Measurements from ENCODE around the gene RPA1.

GRCh38 chr17:1943436-1943831 lies 113.6 kb downstream of the RPA1 start:
- TF ChIP-seq, protein P1, sequence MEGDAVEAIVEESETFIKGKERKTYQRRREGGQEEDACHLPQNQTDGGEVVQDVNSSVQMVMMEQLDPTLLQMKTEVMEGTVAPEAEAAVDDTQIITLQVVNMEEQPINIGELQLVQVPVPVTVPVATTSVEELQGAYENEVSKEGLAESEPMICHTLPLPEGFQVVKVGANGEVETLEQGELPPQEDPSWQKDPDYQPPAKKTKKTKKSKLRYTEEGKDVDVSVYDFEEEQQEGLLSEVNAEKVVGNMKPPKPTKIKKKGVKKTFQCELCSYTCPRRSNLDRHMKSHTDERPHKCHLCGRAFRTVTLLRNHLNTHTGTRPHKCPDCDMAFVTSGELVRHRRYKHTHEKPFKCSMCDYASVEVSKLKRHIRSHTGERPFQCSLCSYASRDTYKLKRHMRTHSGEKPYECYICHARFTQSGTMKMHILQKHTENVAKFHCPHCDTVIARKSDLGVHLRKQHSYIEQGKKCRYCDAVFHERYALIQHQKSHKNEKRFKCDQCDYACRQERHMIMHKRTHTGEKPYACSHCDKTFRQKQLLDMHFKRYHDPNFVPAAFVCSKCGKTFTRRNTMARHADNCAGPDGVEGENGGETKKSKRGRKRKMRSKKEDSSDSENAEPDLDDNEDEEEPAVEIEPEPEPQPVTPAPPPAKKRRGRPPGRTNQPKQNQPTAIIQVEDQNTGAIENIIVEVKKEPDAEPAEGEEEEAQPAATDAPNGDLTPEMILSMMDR (IDR thresholded peaks at IDR 0.05) = no peak
- no peak for TF ChIP-seq POLR2A (IDR thresholded peaks at IDR 0.05)
